Ishikawa (cell line): ENCODE data around the gene CLK3.

Experiments used
- CEBPB ChIP-seq: IDR thresholded peaks from 2 replicates; pipeline ENCODE4 v1.6.1; 2012
- CREB1 ChIP-seq: IDR thresholded peaks from 2 replicates; pipeline ENCODE4 v1.6.1; 2012; ENCODE audit warnings: low read depth
- EGR1 ChIP-seq: IDR thresholded peaks from 2 replicates; pipeline ENCODE4 v1.6.1; 2012
- EP300 ChIP-seq: IDR thresholded peaks from 2 replicates; pipeline ENCODE4 v1.6.1; 2012; ENCODE audit warnings: borderline replicate concordance
- FOXM1 ChIP-seq: IDR thresholded peaks from 2 replicates; pipeline ENCODE4 v1.6.1; 2012; ENCODE audit warnings: low read depth, borderline replicate concordance
- NFIC ChIP-seq: IDR thresholded peaks from 2 replicates; pipeline ENCODE4 v1.6.1; 2012
- RAD21 ChIP-seq: IDR thresholded peaks from 2 replicates; pipeline ENCODE4 v1.6.1; 2012; ENCODE audit warnings: low read depth
- TAF1 ChIP-seq: IDR thresholded peaks from 2 replicates; pipeline ENCODE4 v1.6.1; 2012; ENCODE audit warnings: low read depth, mild to moderate bottlenecking
- TCF12 ChIP-seq: IDR thresholded peaks from 2 replicates; pipeline ENCODE4 v1.6.1; 2012; ENCODE audit warnings: low read depth
- TEAD4 ChIP-seq: IDR thresholded peaks from 2 replicates; pipeline ENCODE4 v1.6.1; 2012
- YY1 ChIP-seq: IDR thresholded peaks from 2 replicates; pipeline ENCODE4 v1.6.1; 2012; ENCODE audit warnings: low read depth
- ZBTB7A ChIP-seq: IDR thresholded peaks from 2 replicates; pipeline ENCODE4 v1.6.1; 2012; ENCODE audit warnings: low read depth
- TF ChIP-seq, protein P1 (sequence below): IDR thresholded peaks from 2 replicates; pipeline ENCODE4 v1.6.1; 2012; ENCODE audit warnings: low read depth, mild to moderate bottlenecking
- TF ChIP-seq, protein P2 (sequence below): IDR thresholded peaks from 2 replicates; pipeline ENCODE4 v1.6.1; 2012
- TF ChIP-seq, protein P3 (sequence below): IDR thresholded peaks from 2 replicates; pipeline ENCODE4 v1.6.1; 2012

CLK3 gene

DNA sequence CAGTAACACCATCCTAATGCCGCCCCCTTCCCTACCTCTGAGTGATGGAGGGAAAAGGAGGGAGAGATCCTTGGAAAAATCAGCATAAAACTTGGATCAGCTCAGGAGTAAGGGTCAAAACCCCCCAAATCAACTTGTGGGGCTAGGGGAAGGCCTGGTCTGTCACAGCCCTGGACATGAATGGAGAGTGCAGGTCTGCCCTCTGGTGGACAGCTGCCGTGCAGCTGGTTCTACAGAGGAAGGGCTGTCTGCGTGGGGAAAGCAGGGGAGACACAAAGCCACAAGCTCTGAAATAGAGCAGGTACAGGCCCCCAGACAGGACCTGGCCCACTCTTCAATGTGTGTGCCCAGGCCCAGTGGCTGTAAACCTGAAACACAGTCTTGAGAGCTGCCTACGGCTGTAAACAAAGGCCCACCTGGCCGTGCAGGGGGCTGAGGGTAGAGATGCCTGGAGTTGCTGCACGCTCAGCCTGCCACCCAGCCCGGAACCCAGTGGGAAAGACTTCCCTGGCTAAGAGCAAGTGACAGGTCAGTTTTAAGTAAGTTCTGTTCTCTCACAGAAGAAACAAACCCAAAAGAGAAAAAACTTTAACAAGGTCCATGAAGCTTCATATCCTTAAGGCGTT is 16.4 kb downstream of the CLK3 start:
- TF ChIP-seq FOXM1 (no peak), RAD21 (peak; percentile 61), TCF12 (no peak)
- TF ChIP-seq, protein P1, sequence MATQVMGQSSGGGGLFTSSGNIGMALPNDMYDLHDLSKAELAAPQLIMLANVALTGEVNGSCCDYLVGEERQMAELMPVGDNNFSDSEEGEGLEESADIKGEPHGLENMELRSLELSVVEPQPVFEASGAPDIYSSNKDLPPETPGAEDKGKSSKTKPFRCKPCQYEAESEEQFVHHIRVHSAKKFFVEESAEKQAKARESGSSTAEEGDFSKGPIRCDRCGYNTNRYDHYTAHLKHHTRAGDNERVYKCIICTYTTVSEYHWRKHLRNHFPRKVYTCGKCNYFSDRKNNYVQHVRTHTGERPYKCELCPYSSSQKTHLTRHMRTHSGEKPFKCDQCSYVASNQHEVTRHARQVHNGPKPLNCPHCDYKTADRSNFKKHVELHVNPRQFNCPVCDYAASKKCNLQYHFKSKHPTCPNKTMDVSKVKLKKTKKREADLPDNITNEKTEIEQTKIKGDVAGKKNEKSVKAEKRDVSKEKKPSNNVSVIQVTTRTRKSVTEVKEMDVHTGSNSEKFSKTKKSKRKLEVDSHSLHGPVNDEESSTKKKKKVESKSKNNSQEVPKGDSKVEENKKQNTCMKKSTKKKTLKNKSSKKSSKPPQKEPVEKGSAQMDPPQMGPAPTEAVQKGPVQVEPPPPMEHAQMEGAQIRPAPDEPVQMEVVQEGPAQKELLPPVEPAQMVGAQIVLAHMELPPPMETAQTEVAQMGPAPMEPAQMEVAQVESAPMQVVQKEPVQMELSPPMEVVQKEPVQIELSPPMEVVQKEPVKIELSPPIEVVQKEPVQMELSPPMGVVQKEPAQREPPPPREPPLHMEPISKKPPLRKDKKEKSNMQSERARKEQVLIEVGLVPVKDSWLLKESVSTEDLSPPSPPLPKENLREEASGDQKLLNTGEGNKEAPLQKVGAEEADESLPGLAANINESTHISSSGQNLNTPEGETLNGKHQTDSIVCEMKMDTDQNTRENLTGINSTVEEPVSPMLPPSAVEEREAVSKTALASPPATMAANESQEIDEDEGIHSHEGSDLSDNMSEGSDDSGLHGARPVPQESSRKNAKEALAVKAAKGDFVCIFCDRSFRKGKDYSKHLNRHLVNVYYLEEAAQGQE, result no peak
- TF ChIP-seq, protein P2, sequence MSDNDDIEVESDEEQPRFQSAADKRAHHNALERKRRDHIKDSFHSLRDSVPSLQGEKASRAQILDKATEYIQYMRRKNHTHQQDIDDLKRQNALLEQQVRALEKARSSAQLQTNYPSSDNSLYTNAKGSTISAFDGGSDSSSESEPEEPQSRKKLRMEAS, result no peak

DNA sequence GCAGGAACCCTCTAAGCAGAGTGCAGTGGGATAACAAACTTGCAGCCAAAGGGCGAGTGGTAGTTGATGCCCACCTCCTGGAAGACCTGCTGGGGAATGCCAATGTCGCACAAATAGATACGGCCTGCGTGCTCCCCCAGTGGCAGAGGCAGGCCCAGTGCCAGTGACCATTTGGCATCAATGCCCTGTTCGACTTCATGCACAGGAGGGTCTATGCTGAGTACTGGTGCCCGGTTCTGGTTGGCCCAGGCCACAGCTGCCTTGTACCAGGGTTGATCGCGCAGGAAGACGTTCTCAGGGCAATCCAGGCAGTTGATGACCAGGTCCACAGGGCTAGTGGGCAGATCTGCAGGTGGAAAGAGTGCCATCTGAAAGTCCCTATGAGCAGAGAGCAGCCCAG is 17.0 kb downstream of the CLK3 start:
- TF ChIP-seq FOXM1, result no peak
- TF ChIP-seq CEBPB, result no peak
- no peak for TF ChIP-seq ZBTB7A
- TF ChIP-seq TAF1, result no peak
- TF ChIP-seq TEAD4, result no peak
- TF ChIP-seq CREB1, result no peak
- TF ChIP-seq YY1, result no peak
- TF ChIP-seq EP300, result no peak
- TF ChIP-seq, protein P3, sequence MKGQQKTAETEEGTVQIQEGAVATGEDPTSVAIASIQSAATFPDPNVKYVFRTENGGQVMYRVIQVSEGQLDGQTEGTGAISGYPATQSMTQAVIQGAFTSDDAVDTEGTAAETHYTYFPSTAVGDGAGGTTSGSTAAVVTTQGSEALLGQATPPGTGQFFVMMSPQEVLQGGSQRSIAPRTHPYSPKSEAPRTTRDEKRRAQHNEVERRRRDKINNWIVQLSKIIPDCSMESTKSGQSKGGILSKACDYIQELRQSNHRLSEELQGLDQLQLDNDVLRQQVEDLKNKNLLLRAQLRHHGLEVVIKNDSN, result no peak
- no peak for TF ChIP-seq EGR1
- TF ChIP-seq, protein P2, result no peak
- no peak for TF ChIP-seq TCF12
- TF ChIP-seq, protein P1, result no peak
- TF ChIP-seq RAD21, result no peak
- no peak for TF ChIP-seq NFIC

DNA sequence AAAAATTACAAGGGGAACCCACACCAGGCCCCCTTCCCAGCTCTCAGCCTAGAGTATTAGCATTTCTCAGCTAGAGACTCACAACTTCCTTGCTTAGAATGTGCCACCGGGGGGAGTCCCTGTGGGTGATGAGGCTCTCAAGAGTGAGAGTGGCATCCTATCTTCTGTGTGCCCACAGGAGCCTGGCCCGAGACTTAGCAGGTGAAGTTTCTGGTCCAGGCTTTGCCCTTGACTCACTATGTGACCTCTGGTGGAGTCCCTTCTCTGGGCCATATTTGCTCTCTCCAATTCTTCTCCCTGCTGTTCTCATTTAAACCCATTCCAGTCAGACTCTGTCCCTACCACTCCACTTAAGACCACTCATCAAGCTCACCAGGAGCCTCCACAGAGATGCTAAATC is 18.1 kb downstream of the CLK3 start:
- TF ChIP-seq EP300 (no peak), CREB1 (no peak), TAF1 (no peak), NFIC (no peak), ZBTB7A (no peak), EGR1 (no peak), FOXM1 (no peak), YY1 (no peak), CEBPB (no peak), TCF12 (no peak)
- TF ChIP-seq, protein P3, result no peak
- TF ChIP-seq, protein P2, result no peak

DNA sequence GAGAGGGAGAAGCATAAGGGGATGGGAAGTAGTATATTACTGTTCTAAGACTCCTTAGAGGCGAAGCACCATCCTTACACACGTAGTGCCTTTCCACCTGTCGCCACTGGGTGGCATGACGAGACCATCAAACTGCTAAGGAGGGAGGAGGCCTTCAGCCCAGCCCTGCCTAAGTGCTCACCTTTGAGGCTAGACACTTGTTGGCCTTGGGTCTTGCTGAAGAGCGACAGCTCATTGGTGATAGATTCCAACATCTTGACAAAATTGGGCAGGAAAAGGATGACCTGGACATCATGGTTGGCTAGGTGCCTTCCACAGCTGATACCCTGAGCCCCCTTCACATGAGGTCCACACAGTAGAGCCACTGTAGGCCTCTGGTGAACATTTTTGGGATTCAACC is 19.6 kb downstream of the CLK3 start:
- TF ChIP-seq, protein P1, result no peak
- TF ChIP-seq RAD21, result peak; percentile 99

DNA sequence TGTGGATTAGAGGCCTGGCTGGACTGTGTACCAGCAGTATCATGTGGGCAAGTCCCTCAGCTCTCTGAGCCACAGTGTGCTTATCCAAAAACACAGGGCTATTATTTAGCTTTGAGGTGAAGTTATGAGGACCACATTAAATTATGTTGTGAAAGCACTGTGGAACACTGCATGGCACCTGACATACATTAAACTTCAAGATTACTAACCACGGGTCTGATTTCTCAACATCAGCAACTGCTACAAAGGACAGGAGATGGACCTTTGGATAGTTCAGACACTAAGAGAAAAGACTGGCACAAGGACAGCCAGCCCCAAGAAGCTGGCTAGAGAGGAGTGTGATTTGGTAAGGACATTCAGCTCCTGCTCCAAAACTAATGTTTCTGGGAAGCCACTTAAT is 21.3 kb downstream of the CLK3 start:
- TF ChIP-seq, protein P1, result no peak
- TF ChIP-seq ZBTB7A (no peak), CREB1 (no peak), YY1 (no peak), RAD21 (no peak), FOXM1 (no peak), NFIC (no peak), EP300 (no peak), EGR1 (no peak)
